ENCODE measurements around the gene UBAC2. TPM values are rescaled to one million over a fixed set of nuclear protein-coding genes. Genes with fewer than 3 reads are reported as not detected.

Gene UBAC2
- total and polyA plus RNA-seq, 2 of the 8 experiments (the other 6 are each of a cell fraction or from before 2014, with no cell fraction given), result 75.9 to 76.9 TPM

DNA sequence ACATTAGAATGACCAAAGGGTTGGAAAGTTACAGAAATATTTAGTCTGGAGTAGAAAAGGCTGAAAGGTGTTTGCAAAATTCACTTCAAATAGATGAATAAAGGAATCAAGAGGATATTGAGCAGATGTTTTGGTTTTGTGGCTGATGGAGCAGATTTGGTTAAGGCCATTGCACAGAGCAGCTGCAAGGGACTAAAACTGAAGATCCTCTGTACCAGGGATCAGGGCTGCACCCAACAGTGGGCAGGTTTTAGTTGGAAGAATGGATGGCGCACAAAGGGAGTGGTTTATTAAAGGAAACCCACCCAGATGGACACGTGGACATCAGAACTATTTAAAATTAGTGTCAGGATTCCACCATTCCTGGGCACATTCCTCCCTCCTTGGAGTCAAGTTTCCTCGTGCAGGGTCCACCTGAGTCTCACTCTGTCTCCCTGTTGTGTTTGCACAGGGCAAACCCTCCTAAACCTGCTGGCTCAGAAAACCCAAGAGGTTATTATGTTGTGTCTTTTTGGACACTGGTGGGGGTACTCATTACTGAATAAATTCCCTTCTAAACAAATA, 9.2 kb upstream of the UBAC2 start:
- no peak for FAIRE-seq

More for the DNA sequence above, 9.2 kb upstream of the UBAC2 start:
- Histone ChIP-seq H3K4ac (replicated peaks; ENCODE audit: insufficient read length, low read depth, low read length) (no peak overlapping the region), H4K8ac (ENCODE audit: extremely low read depth, insufficient read depth, low read length) (no peak overlapping the region), H3K79me1 (ENCODE audit: low read depth, low read length) (no peaks in the 10 kb centered on the region), H3K14ac (ENCODE audit: insufficient read length) (no peak overlapping the region), H3K27ac (ENCODE audit: low read depth, low read length) (no peak overlapping the region), H2BK120ac (replicated peaks; ENCODE audit: low read depth, low read length) (no peak overlapping the region), H2BK12ac (ENCODE audit: low read depth, low read length) (no peak overlapping the region), H3K4me1 (replicated peaks in 1 of 4; ENCODE audit: control insufficient read depth in 3 of 4, insufficient read depth in 4 of 4, low read length in 3 of 4) (no peaks in the 10 kb centered on the region), H2BK20ac (ENCODE audit: low read length) (no peak overlapping the region), H3K4me3 (ENCODE audit: extremely low read depth in 1 of 4, insufficient read depth in 2 of 4, low read depth in 3 of 4, low read length in 4 of 4) (no peak overlapping the region), H3K36me3 (ENCODE audit: control insufficient read depth in 2 of 4, insufficient read depth in 4 of 4, low read length in 3 of 4) (no peaks in the 10 kb centered on the region), H3K23me2 (ENCODE audit: low read depth, low read length) (no peaks in the 10 kb centered on the region), H3K9ac (replicated peaks in 1 of 4; ENCODE audit: extremely low read depth in 1 of 4, low read depth in 3 of 4, low read length in 3 of 4) (no peak overlapping the region), H2AFZ (ENCODE audit: low read length) (no peak overlapping the region), H2BK5ac (ENCODE audit: low read depth, low read length) (no peak overlapping the region), H3K18ac (ENCODE audit: extremely low read depth, low read length) (no peak overlapping the region), H4K20me1 (replicated peaks in 1 of 2; ENCODE audit: control insufficient read depth in 1 of 2, insufficient read depth in 2 of 2, low read length in 2 of 2) (no peaks in the 10 kb centered on the region), H2BK15ac (ENCODE audit: low read length) (no peak overlapping the region), H3K23ac (ENCODE audit: insufficient read length) (no peak overlapping the region), H4K5ac (ENCODE audit: insufficient read length, low read depth, low read length) (no peak overlapping the region), H4K91ac (replicated peaks; ENCODE audit: insufficient read length, low read length) (no peak overlapping the region), H3K4me2 (ENCODE audit: insufficient read depth in 1 of 2, low read depth in 2 of 2, low read length in 2 of 2) (no peak overlapping the region), H2AK5ac (ENCODE audit: low read depth, low read length) (no peak overlapping the region), H3K9me3 (ENCODE audit: insufficient read depth in 2 of 2, low read depth in 1 of 2, low read length in 1 of 2) (no peaks in the 10 kb centered on the region), H3K56ac (replicated peaks; ENCODE audit: insufficient read length, low read depth, low read length) (no peak overlapping the region), H3K27me3 (replicated peaks in 1 of 4; ENCODE audit: control insufficient read depth in 3 of 4, extremely low read depth in 1 of 4, insufficient read depth in 3 of 4, low read length in 3 of 4) (peaks cover 0 to 2% (median under 1%) of the 10 kb centered on the region in 4 experiments; a peak in 5 of 7 replicates), H3K79me2 (ENCODE audit: control insufficient read depth in 1 of 2, insufficient read depth in 2 of 2, low read length in 2 of 2) (no peaks in the 10 kb centered on the region)
- no peak for TF ChIP-seq BCL11A (IDR thresholded peaks at IDR 0.05; ENCODE audit: low read depth in 2 of 2, low read length in 2 of 2)
- TF ChIP-seq POLR2A (IDR thresholded peaks at IDR 0.05; ENCODE audit: control extremely low read depth in 1 of 2, low read depth in 2 of 2, low read length in 2 of 2), result no peak
- no peak for TF ChIP-seq CBX5 (IDR thresholded peaks at IDR 0.05; ENCODE audit: low read depth, low read length)
- no peak for TF ChIP-seq SIRT6 (IDR thresholded peaks at IDR 0.05; ENCODE audit: low read length)
- 84% methylated on average over 3 of the region's 3 CpGs; no CpG with 5 or more reads in 1 of the 2 experiments for WGBS, 2 experiments (ENCODE audit: extremely low coverage in 1 of 2, insufficient coverage in 1 of 2, insufficient read length in 1 of 2, insufficient replicate concordance in 2 of 2, low coverage in 1 of 2, low lambda C conversion rate in 2 of 2, missing lambda C conversion rate in 1 of 2)
- ChIA-PET CTCF (ENCODE audit: partially characterized antibody) (interaction anchor here (1.2 to 1.8 kb wide), 2 partner anchors 9 to 15 kb away, joined by 5 read pairs; partner anchors contain the start of gene UBAC2), POLR2A (ENCODE audit: partially characterized antibody) (interaction anchor here (6.8 kb wide), 1 partner anchor 8 kb away, joined by 49 read pairs; the partner anchor contains the start of gene UBAC2)
- no peak for DNase-seq (ENCODE audit: low read depth in 1 of 2, low spot score in 2 of 2)
